ENCODE data around the gene ECHDC3. TPM values are rescaled to one million over a fixed set of nuclear protein-coding genes. Genes with fewer than 3 reads are reported as not detected.

ECHDC3 gene
- total and polyA plus RNA-seq, 2 donors (not counting 3 experiments of a cell fraction or from before 2014, with no cell fraction given): 6.0 to 7.3 TPM

- Histone ChIP-seq H3K36me3 (ENCODE audit: control insufficient read depth in 2 of 2, extremely low read depth in 1 of 2, insufficient read depth in 2 of 2, low read length in 2 of 2) (no peaks in the 10 kb centered on the region), H3K27me3 (ENCODE audit: control insufficient read depth in 2 of 2, insufficient read depth in 2 of 2, low read length in 2 of 2) (peaks cover 0 to 4% of the 10 kb centered on the region in 2 experiments), H3K79me2 (ENCODE audit: control insufficient read depth, insufficient read depth, low read length) (no peaks in the 10 kb centered on the region), H3K9me1 (replicated peaks; ENCODE audit: control insufficient read depth, extremely low read depth, insufficient read depth, low read length) (no peaks in the 10 kb centered on the region), H3K27ac (ENCODE audit: insufficient read depth, low read depth, low read length) (no peak overlapping the region), H3K4me1 (ENCODE audit: control insufficient read depth, extremely low read depth, insufficient read depth, low read length) (peaks cover 15% of the 10 kb centered on the region), H2AFZ (ENCODE audit: low read depth, low read length) (peak overlapping the region; percentile 1), H3K9ac (replicated peaks; ENCODE audit: extremely low read depth, insufficient read depth, low read length) (no peak overlapping the region), H3K4me3 (replicated peaks in 1 of 3; ENCODE audit: insufficient read depth in 1 of 3, low read depth in 1 of 3, low read length in 3 of 3) (no peak overlapping the region), H3K9me3 (replicated peaks; ENCODE audit: control insufficient read depth, insufficient read depth, low read length) (no peaks in the 10 kb centered on the region), H4K20me1 (replicated peaks; ENCODE audit: control insufficient read depth, extremely low read depth, insufficient read depth, low read length) (no peaks in the 10 kb centered on the region), H3K4me2 (ENCODE audit: insufficient read depth, low read length) (no peak overlapping the region)
- BruUV-seq (replicated peaks): no TSS peak
- dilution Hi-C loops (cut with MboI; ENCODE audit: extremely low pct_ligation_motif_present, low sequenced_read_pairs) (no loop called here), intact Hi-C loops (cut with micrococcal nuclease) (loop anchor here (1.0 to 10.0 kb wide), 3 partner anchors 26 to 401 kb away; partner anchors contain the start of genes CDC123 and NUDT5)
- ChIA-PET POLR2A (interaction anchor here (0.6 kb wide), 1 partner anchor 22 kb away, joined by 4 read pairs; no protein-coding TSS in a partner anchor), CTCF (interaction anchor here (1.0 to 3.9 kb wide), 7 partner anchors 8 to 192 kb away, joined by 3 to 80 read pairs (median 21); no protein-coding TSS in a partner anchor)
- no peak for FAIRE-seq
- no peak for DNase-seq (ENCODE audit: low read depth, low spot score)
- no peak for TF ChIP-seq JUN (IDR thresholded peaks at IDR 0.05; ENCODE audit: borderline replicate concordance, insufficient read depth, insufficient read length, low read depth)
- no peak for TF ChIP-seq MAX (IDR thresholded peaks at IDR 0.05; ENCODE audit: insufficient read depth, insufficient read length)
- no peak for TF ChIP-seq EZH2 (IDR thresholded peaks at IDR 0.05; ENCODE audit: borderline replicate concordance, low read depth, low read length, severe bottlenecking)
- no peak for TF ChIP-seq CTCF (IDR thresholded peaks at IDR 0.05; ENCODE audit: extremely low read depth in 1 of 2, insufficient read depth in 1 of 2, low read depth in 1 of 2, low read length in 2 of 2)
- TF ChIP-seq POLR2AphosphoS5 (IDR thresholded peaks at IDR 0.05; ENCODE audit: insufficient read depth, low read depth, low read length): no peak
- TF ChIP-seq FOS (IDR thresholded peaks at IDR 0.05; ENCODE audit: borderline replicate concordance, insufficient read depth, low read length): no peak
- TF ChIP-seq MYC (IDR thresholded peaks at IDR 0.05; ENCODE audit: low read depth, low read length): no peak
- no peak for TF ChIP-seq POLR2A (IDR thresholded peaks at IDR 0.05; ENCODE audit: low read depth, low read length)
- TF ChIP-seq GATA2 (IDR thresholded peaks at IDR 0.05; ENCODE audit: insufficient read depth, insufficient read length, low read depth, low read length): no peak
Measured at GRCh38 chr10:11793762-11794479, 51.7 kb downstream of the ECHDC3 start.
